GM19035 (cell line): ENCODE measurements around the gene TCF20.

Experiments
- ATAC-seq: cut with Tn5 transposase; IDR thresholded peaks from one replicate; pipeline ENCODE4 v1.9.1; 2021; ENCODE audit not compliant: unreplicated experiment

Gene TCF20

DNA sequence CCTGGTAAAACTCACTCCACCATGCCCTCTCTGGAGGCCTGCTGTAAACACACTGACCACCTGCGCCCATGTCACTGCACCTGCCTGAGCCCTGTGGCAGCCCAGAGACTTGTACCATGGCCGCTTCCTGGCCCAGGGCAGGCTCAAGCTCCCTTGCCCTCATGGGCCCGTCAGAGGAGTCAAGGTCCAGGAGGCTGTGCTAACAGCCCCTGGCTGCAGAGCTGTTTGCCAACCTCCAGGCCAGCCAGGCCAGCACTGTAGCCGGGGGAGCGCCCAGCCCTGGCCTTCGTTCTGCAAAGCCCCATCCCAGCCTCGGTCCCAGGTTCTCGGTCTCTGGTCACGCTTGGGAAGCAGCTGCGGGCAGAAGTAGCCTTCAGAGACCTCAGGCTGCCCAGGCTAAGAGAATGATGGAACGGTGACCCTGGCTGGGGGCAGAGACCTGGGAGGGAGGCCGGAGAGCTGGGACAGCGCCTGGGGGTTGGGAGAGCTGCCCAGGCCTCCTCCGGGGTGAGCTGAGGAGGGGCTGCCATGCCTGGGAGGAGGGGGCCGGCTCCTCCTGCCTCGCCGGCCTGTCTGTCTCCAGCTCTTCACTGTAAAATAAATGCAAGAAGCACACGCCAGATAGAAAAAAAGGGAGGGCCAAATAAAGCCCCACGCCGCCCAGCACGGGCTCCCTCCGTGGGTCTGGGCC is 11.9 kb upstream of the TCF20 start:
- ATAC-seq: no peak

DNA sequence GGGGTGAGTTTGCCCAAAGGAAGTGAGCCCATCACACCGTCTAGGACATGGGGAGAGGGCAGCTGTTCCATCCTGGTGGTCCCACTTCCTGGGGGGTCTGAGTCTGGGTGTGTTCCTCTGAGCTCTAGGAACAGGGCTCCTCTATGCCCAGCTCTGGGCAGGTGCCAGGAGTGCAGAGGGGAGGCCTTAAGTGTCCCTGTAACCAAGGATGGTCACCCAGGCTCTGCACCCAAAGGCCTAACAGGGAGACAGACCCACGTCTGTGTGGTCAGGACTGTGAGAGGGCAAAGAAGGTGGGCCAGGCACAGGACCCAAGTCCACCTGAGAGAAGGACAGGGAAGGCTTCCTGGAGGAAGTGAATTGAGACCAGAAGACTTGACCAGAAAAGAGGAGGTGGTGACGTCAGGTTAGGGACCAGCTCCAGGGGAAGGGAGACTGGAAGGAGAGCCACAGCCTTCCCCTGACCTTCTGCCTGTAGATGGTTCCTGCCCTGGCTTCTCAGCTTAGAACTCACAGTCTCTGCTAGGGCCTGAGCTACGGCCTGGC is 11.3 kb upstream of the TCF20 start:
- ATAC-seq: no peak

DNA sequence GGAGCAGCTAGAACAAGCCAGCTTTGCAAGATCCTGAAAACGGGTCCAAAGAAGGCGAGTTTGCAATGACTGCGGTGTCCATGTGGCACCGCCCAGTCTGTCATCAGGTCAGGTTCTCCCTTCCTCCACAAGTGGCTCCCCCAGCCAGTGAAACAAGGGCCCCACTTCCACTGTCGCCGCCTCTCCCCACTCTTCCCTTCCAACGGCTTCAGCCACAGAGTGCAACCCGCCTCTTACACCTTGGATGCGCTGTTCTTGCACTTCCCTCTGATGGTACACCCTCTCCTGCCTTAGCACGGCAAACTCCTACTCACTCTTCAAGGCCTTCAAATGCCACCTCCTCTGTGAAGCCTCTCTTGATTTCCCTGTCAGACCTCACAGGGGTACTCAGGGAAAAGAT is 10.8 kb upstream of the TCF20 start:
- no peak for ATAC-seq

DNA sequence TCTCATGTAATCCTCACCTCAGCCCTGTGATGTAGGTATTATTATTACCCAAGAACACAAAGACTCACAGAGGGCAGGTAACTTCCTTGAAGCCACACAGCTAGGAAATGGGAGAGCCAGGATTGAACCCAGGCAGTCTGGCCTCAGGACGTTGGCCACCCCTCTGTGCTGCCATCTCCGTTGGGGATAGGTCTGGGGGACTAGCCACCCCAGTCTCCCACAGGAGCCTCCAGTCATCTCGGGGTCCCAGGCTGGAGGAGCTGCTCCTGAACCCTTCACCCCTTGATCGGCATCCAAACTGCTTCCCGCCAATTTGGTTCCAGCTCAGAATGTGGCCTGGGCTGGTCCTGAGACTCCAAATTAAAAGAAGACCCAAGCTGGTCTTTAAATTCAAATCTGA is 10.4 kb upstream of the TCF20 start:
- no peak for ATAC-seq

DNA sequence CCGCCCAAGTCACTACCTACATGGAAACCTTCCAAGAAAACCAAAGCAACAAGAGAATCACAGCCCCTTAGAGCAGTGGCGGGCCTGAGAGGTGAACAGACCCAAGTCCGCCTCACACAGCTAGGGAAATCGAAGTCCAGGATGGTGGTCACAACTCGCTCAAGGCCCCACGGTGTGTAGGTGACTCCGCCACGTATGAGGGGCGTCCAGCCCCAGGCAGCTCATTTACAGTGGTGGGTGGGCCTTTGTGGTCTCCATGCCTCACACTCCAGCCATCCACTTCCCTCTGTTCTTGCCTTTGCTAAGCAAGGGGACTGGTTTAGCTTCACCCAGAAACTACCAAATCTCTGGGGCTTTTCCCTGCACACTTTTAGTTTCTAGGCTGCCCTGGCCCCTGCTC is 9.7 kb upstream of the TCF20 start:
- ATAC-seq: no peak

DNA sequence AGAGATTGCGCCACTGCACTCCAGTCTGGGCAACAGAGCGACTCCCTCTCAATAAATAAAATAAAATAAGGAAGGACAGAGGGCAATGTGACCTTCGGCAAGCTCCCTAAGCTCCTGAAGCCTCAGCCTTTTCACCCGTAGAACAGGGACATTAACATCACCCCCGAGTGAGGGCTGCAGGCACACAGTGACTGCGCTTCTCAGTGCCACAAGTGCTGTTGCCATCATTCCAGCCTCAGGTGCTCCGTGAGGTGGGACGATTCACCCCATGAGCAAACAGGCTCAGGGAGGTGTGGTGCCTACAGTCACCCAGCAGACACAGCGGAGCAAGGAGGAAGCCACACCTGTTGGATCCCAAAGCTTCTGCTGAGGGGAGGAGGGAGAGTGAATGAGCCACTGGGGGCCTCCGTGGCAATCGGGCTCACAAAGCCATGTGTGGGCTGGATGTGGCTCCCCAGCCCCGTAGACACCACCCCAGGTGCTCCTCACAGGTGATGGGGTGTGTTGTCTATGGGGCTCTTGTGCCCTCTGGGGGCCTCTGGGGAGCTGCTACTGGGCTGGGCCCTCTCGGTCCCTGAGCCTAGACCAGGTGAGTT is 9.1 kb upstream of the TCF20 start:
- no peak for ATAC-seq

DNA sequence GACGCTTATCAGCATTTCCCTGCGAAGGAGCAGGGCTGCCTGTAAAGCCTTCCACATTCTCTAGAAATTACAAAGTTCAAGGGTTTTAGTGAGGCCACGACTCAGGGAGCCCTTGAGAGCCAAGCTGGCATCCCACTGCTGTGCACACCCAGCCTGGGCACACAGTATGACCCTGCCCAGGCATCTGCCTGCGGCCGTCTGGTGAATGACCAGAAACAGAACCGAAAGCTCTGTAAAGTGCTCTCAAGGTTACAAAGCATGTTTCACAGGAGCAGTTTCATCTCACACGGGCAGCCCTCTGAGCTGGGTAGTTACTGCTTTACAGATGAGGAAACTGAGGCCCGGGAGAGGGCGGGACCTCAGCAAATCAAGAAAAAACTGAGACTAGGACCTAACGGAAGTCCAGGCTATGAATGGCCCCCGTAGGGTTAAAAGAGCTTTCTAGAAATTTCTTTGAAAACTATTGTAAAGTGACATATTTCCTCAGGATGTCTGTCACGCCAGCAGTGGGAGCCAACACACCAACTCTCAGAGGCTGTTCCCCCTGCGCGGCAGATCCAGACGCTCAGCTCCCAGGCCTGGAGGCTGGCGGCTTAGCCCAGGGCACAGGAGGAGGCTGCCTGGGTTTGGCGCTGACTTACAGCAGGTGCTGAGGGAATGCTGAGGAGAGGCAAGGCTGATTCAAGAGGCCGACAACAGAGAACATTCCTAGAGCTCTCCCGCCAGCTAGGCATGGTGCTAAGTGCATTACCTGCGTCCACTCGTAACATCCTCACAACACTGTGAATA is 7.7 kb upstream of the TCF20 start:
- ATAC-seq: no peak

DNA sequence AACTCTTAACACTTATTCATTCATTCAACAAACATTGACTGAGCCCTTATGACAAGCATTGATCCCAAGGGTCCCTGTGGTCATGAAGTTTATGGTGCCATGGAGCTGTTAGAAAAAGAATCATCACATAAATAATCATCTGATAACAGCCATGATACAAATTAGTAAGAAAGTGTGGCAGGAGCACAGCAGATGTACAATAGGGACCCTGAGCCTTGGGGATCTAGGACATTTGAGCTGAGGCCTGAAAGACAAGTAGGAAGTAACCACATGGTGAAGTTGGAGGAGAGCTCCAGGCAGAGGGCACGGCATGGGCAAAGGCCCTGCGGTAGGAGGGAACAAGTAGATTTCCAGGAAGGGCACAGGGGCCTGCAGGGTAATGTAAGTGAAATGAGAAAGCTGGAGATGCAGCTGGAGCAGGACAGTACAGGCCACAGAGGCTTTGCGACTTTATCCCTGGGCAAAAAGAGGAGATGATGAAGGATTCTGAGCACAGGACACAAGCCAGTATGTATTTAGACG is 6.8 kb upstream of the TCF20 start:
- ATAC-seq: no peak

DNA sequence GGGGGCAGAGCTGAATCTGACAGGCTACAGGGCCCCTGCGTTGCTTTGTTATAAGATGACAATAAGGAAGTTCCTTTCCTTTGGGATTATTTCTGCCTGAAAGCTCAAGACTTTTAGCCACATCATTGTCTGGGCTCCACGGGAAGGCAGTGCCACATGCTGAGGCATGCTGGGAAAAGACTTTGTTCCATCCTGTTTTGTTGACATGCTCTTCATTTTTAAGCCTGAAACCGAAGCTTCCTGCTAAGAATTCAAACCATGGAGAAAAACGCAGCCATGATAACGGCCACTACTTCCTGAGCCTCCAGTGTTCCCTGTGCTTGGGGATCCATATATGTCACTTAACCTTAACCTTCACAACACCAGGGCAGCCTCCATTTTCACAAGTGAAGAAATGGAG is 5.5 kb upstream of the TCF20 start:
- ATAC-seq: no peak

DNA sequence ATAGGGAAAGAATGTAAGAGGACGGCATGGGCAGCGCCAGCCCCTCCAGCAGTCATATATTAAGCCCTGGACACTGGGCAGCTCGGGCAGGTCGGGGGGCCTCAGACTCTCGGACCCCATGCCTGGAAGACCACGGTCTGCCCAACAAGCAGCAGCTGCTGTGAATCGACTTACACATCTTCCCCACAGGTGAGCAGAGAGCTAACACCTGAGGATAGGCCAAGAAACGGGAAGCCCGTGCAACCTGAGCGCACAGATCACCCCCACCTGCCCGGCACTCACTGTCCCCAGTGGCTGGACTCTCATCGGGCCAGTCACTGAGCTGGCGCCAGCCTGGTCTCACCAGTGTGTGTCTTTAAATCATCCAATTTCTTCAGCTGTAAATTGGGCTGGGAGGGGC is 4.7 kb upstream of the TCF20 start:
- ATAC-seq: no peak

DNA sequence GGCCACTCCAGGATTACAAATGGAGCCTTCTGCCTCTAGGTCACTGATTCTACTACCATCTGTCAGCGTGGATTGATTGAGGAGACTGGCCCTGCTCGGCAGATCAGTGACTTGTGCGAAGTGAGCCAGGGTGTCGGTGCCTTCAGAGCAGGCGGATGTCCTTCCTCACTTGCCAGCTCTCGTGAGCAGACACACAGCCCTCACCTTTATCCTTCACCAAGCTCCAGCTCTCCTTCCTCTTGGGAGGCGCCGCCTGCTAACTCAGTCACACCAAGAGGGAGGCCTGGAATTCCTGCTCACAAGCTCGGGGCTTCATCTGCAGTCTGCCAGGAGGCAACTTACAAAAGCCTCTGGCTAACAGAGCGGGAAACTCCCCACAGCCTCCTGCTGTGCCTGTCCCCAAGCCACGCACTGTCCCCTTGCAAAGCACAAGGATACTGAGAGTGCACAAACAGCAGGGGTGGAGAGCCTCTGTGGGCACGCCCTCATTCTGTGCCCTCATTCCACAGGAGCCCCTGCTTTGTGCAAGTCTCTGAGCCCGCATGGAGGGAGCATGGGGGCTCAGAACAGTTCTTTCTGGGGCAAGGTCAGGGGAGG is 3.5 kb upstream of the TCF20 start:
- no peak for ATAC-seq

DNA sequence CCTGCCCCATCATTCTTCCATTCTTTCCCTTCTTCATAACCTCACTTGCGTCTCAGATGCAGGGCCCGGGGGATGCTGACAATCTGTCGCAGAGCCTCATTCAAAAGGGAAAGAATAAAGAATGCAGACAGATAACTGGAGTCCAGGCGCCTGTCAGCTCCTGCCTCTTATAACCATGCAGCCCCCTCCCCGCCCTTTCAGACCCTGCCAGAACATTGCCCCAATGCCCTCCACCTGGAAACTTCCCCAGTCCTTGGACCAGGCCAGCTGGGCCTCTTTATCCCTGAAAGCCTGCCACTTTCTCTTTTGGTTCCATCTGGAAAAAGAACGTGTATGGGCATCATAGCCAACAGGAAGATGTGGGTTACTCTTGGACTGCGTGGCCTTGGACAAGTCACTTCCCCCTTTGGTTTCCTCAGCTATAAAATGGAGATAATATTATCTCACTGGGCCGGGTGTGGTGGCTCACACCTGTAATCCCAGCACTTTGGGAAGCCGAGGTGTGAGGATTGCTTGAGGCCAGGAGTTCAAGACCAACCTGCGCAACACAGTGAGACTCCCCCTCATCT is 2.1 kb upstream of the TCF20 start:
- no peak for ATAC-seq

DNA sequence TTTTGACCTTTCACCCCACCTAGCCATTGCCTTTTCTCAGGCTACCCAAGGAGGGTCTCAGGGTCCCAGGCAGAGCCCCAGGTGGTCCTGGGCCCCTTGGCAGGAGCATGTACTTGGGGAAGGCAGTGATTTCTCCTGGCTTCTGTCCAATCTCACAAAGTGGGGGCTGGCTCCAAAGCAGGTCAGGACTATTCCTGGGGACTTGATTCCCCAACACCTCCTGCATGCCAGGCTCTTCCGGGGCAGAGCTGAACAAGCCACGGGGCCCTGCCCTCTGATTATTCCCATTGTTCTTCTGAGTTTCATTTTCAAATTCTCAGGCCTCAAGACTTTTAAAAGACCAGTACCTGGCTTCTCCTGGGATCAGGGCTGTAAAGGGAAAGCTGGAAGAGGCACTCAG is 1.5 kb upstream of the TCF20 start:
- ATAC-seq: no peak

DNA sequence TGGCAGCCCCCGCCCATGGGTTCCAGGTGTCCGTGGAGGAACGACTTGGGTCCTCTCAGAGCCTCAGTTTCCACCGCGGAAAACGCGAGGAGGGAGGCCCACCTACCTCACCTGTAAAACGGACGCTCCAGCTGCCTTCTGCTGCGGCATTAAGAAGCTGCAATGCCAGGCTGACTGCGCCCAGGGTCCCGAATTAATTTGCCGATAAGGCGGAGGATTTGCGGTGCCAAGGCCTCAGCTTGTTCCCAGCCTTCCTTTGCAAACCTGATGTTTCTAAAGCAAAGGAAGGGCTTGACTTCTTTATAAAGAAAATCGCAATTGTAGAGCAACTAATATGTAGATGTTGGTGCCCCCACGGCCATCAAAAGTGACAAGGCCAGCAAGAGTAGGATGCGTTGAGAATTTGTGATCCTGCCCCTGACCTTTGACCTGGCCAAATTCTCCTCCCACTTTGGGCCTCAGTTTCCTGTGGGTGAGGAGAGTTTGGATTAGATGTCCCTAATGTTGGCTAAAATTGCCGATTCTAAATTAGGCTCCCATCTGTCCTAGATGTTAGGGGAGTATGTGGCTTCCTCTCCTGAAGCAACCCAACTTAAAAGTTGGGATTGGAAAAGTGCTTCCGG is 849 bp upstream of the TCF20 start:
- no peak for ATAC-seq

DNA sequence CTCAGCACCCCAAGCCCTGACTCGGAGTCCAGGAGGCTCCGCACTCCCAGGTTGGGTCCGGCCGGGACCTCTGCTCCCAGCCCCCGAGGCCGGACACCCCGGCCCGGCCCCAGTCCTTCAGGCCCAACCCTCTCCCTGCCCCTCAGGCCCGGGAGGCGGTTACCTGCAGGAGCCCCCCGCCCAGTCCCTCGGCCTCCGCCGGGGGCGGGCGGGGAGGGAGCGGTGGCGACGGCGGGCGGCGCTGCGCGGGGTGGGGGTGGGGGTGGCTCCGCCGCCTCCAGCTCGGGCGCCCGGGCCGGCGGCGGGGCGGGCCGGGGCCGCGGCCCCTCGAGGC is 310 bp downstream of the TCF20 start:
- ATAC-seq: peak; percentile 54

DNA sequence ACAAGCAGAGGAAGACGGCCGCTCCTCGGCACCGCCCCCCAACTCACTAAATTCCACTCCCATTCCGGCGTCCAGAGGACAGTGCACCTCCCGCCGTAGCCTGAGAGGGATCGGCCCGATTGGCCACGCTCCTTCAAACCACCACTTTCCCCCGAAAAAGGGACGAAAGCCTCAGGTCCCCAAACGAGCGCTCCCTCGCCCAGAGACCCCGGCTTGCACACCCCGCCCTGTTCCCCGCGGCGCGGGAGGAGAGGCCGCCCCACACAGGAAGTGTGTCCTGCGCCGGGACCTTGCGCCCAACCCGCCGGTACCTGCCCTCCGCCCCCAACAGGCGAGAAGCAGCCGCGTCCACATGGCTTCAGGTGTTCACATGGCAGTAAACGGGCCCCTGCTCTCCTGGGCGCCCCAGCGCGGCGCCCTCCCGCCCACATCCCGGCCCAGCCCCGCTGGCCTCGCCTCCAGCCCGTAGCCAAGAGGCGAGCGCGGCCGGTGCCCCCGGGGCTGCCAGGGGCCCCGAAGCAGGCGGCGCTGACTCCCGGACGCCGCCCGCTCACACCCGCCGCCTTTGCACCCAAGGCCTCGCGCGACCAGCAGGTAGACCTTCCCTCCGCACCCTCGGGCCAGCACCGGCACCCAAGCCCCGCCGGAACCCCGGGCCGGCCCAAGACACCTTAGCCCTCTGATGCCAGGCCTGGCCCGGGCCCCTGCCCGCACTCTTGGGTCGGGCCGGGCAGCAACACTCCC is 849 bp downstream of the TCF20 start:
- peak; percentile 50 for ATAC-seq

DNA sequence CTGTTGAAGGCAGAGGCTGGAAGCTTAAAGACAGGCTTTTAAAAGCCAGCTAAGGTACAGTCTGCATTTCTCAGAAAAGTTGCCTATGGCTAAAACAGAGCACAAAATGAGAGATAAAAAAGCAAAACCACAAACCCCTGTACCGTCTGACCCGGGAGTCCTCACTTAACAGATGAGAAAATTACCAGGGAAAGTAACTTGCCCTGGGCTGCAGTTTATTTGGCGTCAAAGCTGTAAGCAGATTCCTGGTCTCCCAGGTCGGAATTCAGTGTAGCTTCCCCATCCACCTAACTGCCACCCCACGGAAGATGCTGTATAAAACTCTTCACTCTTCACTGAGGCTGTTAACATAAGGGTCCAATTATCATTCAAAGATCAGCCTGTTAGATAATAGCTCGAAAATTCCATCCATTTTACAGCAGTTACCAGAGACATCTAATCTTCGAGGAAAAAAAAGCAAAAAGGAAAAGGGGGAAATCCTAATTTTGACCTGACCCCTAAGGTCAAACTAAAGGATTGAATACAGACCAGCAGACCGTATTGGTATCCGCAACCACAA is 1.5 kb downstream of the TCF20 start:
- ATAC-seq: no peak

DNA sequence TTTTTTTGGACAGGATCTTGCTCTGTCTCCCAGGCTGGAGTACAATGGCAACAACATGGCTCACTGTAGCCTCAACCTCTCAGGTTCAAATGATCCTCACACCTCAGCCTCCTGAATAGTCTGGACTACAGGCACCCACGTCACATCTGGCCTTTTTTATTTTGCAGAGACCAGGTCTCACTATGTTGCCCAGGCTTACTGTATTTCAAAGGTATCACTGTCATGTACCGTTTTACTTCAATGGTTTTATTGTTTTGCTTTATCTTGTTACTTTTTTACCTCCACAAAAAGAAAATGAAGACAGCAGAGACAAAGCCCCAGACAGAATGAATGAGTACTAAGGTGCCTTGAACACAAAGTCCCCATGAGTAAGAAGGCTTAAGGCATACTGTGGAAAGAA is 5.1 kb downstream of the TCF20 start:
- no peak for ATAC-seq

DNA sequence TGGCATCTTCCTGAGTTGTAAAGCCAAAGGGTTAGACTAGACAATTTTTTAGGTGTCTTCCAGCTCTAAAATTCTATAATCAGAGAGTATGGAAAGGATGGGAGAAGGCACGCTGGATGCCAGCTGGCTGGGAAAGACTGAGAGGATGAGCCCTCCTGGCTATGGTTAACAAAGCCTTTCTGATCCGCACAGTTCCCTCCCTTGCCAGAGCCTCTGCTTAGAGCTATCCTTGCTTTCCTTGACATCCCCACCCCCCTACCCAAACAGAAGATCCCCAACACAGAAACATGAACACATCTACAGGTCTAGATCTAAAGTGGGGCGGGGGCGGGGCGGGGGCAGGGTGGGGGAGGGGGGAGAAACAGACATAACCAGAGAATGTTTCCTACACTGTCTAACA is 6.5 kb downstream of the TCF20 start:
- ATAC-seq: no peak

DNA sequence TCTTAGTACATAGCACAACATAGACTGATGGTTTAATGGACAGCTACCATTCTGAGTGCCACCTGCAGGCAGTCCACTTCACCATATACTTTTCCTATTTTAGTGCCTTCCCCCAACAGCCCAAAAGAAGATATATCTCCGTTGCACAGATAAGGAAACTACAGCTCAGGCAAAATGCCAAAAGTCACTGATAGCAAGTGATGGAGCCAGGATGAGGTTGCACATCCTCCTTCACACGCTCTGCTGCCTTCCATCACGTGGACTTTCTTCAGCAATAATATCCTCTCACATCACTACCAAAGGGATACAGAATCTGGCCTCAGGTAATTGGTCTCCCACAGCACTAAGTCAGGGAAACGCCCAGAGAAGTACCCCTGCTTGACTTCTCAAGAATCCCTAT is 7.5 kb downstream of the TCF20 start:
- no peak for ATAC-seq
